Small intestine (tissue), 7 donors: ENCODE data around the gene MFAP2. TPM values are rescaled to one million over a fixed set of nuclear protein-coding genes. Genes with fewer than 3 reads are reported as not detected.

Experiments used
- DNase-seq, 2 donors: peaks; one replicate each; pipeline versions ENCODE4 v3.0.0 to v3.0.0-alpha.2; 2013
- FAIRE-seq: peaks from 2 replicates; lab custom pipeline; 2012; peaks lifted over from hg19 to GRCh38; lab: Jason Lieb, UNC
- H3K27ac ChIP-seq, 3 donors: one replicate each; pipeline ENCODE4 v1.5.1; 2013; ENCODE audit warnings: low read length in 2 of 3, mild to moderate bottlenecking in 2 of 3, control low read depth in 1 of 3, inconsistent platforms in 1 of 3, low read depth in 1 of 3, moderate library complexity in 1 of 3
- H3K27me3 ChIP-seq, 3 donors: one replicate each; pipeline ENCODE4 v1.6.1; 2013; ENCODE audit warnings: low read length in 3 of 3, inconsistent platforms in 1 of 3; ENCODE audit not compliant: control insufficient read depth in 3 of 3, insufficient read depth in 3 of 3
- H3K36me3 ChIP-seq, 3 donors: one replicate each; pipeline ENCODE4 v1.6.1; 2013; ENCODE audit warnings: low read length in 3 of 3, inconsistent platforms in 1 of 3, low read depth in 1 of 3, mild to moderate bottlenecking in 1 of 3, moderate library complexity in 1 of 3; ENCODE audit not compliant: control insufficient read depth in 3 of 3, insufficient read depth in 2 of 3
- H3K4me1 ChIP-seq, 3 donors: one replicate each; pipeline ENCODE4 v1.6.1; 2013; ENCODE audit warnings: low read length in 2 of 3, inconsistent platforms in 1 of 3, low read depth in 1 of 3, mild to moderate bottlenecking in 1 of 3, moderate library complexity in 1 of 3; ENCODE audit not compliant: control insufficient read depth in 3 of 3, insufficient read depth in 2 of 3
- H3K4me3 ChIP-seq, 3 donors: one replicate each; pipeline ENCODE4 v1.5.1; 2013; ENCODE audit warnings: low read length in 3 of 3, control low read depth in 1 of 3, inconsistent platforms in 1 of 3, low read depth in 1 of 3, mild to moderate bottlenecking in 1 of 3, moderate library complexity in 1 of 3
- H3K9me3 ChIP-seq, 2 donors: one replicate each; pipeline ENCODE4 v1.6.1; 2013; ENCODE audit warnings: low read depth in 1 of 2, low read length in 1 of 2; ENCODE audit not compliant: control insufficient read depth in 2 of 2, insufficient read depth in 1 of 2
- WGBS, 3 donors: extraction: QIAGEN DNeasy Blood & Tissue Kit; methylation state at CpG; one replicate each; pipeline ENCODE4 v1.1.7; 2013; 5-methylcytosine and 5-hydroxymethylcytosine counted together
- polyA plus RNA-seq, 4 donors: library from polyadenylated mRNA; stranded (reverse) in 3 of 4; unstranded in 1 of 4; fragments of 200-250 nt in 3 of 4; fragments of 120-200 nt in 1 of 4; gene quantifications; one replicate each; pipeline versions ENCODE4 v1.2.1 to v1.2.3, GENCODE V29; 2013
- donor health status: healthy with polysubstance abuse.
- donor health status: control.
- donor health status: control.
- donor health status: Bipolar disorder and iron deficiency.
- donor health status: healthy.

Gene MFAP2
- polyA plus RNA-seq, 4 donors, result 2.4 to 125 (median 8.7) TPM; not detected in 1

- H3K27ac ChIP-seq, result no peak overlapping the region
- no peaks in the 10 kb centered on the region for H3K9me3 ChIP-seq
- 64 to 69% (median 65%) methylated on average over 4 of the region's 4 CpGs for WGBS, 3 donors
- no peaks in the 10 kb centered on the region for H3K4me1 ChIP-seq
- H3K36me3 ChIP-seq, result peaks cover 33 to 71% (median 56%) of the 10 kb centered on the region in 3 donors
- FAIRE-seq (no peak), DNase-seq (no peak)
- no peak overlapping the region for H3K4me3 ChIP-seq
- no peaks in the 10 kb centered on the region for H3K27me3 ChIP-seq
Measured at GRCh38 chr1:17023102-17023501, 42.7 kb upstream of the MFAP2 start.

DNA sequence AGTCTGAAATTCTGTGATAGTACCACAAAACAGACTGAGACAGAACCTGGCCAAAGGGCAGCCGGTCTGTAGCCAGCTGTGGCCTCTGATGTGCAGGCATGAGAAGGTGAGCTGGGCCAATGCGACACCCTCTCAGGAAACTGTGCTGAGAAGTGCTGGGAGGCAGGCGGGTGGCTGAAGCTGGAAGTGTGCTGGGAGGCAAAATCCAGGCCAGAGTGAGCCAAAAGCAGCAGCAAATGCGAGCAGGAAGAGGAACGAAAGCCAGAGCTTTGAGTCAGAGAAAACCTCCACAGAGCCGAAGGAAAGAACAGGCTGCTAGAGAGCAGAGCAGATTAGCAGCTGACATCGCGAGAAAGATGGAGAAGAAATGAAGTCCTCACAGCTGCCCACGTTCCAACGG is 41.5 kb upstream of the MFAP2 start:
- no peaks in the 10 kb centered on the region for H3K27me3 ChIP-seq
- no peaks in the 10 kb centered on the region for H3K4me1 ChIP-seq
- H3K36me3 ChIP-seq, result peaks cover 33 to 72% (median 49%) of the 10 kb centered on the region in 3 donors
- H3K4me3 ChIP-seq, result no peak overlapping the region
- H3K9me3 ChIP-seq, result no peaks in the 10 kb centered on the region
- WGBS, 3 donors, result 76 to 77% (median 77%) methylated on average over 10 of the region's 10 CpGs
- FAIRE-seq, result no peak
- no peak overlapping the region for H3K27ac ChIP-seq
- no peak for DNase-seq

GRCh38 chr1:17020502-17020901 is 40.1 kb upstream of the MFAP2 start:
- WGBS, 3 donors, result 95 to 100% (median 95%) methylated on average over 2 of the region's 2 CpGs
- no peaks in the 10 kb centered on the region for H3K27me3 ChIP-seq
- FAIRE-seq (no peak), DNase-seq (no peak)
- H3K9me3 ChIP-seq, result no peaks in the 10 kb centered on the region
- H3K4me3 ChIP-seq, result no peak overlapping the region
- no peak overlapping the region for H3K27ac ChIP-seq
- H3K36me3 ChIP-seq, result peaks cover 29 to 62% (median 44%) of the 10 kb centered on the region in 3 donors
- H3K4me1 ChIP-seq, result peaks cover 0 to 5% (median 0%) of the 10 kb centered on the region in 3 donors

GRCh38 chr1:17018849-17019248 is 38.4 kb upstream of the MFAP2 start:
- Histone ChIP-seq H3K9me3 (no peaks in the 10 kb centered on the region), H3K27ac (no peak overlapping the region), H3K4me1 (peaks cover 0 to 5% (median 0%) of the 10 kb centered on the region in 3 donors), H3K4me3 (no peak overlapping the region), H3K36me3 (peaks cover 26 to 52% (median 37%) of the 10 kb centered on the region in 3 donors), H3K27me3 (no peaks in the 10 kb centered on the region)
- FAIRE-seq (no peak), DNase-seq (no peak)
- WGBS, 3 donors, result 14 to 43% (median 37%) methylated on average over 1 of the region's 1 CpG

- Histone ChIP-seq H3K9me3 (no peaks in the 10 kb centered on the region), H3K4me3 (no peak overlapping the region), H3K4me1 (peaks cover 0 to 5% (median 0%) of the 10 kb centered on the region in 3 donors), H3K36me3 (peaks cover 20 to 44% (median 23%) of the 10 kb centered on the region in 3 donors), H3K27me3 (no peaks in the 10 kb centered on the region), H3K27ac (no peak overlapping the region)
- 90 to 97% (median 92%) methylated on average over 7 of the region's 7 CpGs for WGBS, 3 donors
- FAIRE-seq, result no peak
- no peak for DNase-seq
Measured at GRCh38 chr1:17017435-17017834, 37.0 kb upstream of the MFAP2 start.

DNA sequence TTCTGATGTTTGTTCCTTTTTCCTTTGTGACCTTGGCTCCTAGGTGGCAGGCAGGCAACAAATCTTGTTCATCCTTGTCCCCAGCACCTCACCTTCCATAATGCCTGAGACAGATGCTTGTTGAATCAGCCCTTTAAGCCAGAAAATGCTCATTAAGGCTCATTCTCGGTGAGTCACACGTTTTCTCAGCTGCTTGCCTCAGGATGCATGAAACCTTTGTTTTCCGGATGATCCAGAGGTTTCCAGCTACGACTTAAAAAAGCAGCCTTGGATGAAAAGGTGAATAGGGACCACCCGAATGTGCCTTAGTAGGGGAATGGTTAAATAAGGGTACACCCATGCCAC is 35.9 kb upstream of the MFAP2 start:
- no peaks in the 10 kb centered on the region for H3K27me3 ChIP-seq
- H3K9me3 ChIP-seq, result no peaks in the 10 kb centered on the region
- peaks cover 10 to 33% (median 16%) of the 10 kb centered on the region in 3 donors for H3K36me3 ChIP-seq
- FAIRE-seq, result no peak
- no peak overlapping the region for H3K4me3 ChIP-seq
- H3K27ac ChIP-seq, result no peak overlapping the region
- 60 to 70% (median 64%) methylated on average over 5 of the region's 5 CpGs for WGBS, 3 donors
- peaks cover 0 to 10% (median 0%) of the 10 kb centered on the region in 3 donors for H3K4me1 ChIP-seq
- DNase-seq, result no peak

DNA sequence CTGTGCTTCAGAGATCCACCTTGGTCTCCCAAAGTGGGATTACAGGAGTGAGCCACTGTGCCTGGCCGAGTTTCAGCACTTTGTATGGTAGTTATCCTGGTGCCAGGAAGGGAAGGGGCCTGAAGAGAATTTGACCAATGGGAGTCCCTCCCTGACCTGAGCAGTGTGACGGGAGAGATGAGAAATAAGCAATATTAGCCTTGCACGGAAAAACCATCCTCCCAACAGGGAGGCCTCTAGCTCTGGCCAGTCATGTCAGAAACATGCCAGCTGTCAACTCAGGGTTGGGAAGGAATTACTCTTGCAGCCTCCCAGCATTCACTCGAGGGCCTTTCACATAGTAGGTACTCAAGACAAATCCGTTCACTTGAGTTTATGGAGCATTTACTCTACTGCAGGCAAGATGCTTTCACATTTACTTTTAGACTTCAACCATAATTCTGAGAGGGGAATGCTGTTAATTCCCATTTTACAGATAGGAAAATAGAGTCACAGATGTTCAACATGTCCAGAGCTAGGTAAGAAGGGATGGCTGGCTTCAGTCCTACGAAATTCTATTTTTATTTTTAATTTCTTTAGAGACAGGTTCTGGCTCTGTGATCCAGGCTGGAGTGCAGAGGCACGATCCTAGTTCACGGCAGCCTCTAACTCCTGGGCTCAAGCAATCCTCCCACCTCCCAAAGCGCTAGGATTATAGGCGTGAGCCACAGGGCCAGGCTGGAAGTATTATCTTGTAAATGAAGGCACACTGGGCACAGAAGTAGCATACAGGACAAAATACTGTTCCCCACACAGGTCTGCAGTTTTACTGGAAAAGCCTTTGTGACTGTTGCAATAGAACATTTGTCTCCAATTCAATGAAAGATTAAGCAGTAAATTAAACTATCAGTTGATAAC is 34.5 kb upstream of the MFAP2 start:
- Histone ChIP-seq H3K36me3 (peaks cover 6 to 19% (median 8%) of the 10 kb centered on the region in 3 donors), H3K27ac (no peak overlapping the region), H3K4me1 (peaks cover 0 to 17% (median 0%) of the 10 kb centered on the region in 3 donors), H3K27me3 (no peaks in the 10 kb centered on the region), H3K4me3 (no peak overlapping the region), H3K9me3 (no peaks in the 10 kb centered on the region)
- WGBS, 3 donors, result 75 to 80% (median 78%) methylated on average over 10 of the region's 10 CpGs
- FAIRE-seq (no peak), DNase-seq (no peak)

DNA sequence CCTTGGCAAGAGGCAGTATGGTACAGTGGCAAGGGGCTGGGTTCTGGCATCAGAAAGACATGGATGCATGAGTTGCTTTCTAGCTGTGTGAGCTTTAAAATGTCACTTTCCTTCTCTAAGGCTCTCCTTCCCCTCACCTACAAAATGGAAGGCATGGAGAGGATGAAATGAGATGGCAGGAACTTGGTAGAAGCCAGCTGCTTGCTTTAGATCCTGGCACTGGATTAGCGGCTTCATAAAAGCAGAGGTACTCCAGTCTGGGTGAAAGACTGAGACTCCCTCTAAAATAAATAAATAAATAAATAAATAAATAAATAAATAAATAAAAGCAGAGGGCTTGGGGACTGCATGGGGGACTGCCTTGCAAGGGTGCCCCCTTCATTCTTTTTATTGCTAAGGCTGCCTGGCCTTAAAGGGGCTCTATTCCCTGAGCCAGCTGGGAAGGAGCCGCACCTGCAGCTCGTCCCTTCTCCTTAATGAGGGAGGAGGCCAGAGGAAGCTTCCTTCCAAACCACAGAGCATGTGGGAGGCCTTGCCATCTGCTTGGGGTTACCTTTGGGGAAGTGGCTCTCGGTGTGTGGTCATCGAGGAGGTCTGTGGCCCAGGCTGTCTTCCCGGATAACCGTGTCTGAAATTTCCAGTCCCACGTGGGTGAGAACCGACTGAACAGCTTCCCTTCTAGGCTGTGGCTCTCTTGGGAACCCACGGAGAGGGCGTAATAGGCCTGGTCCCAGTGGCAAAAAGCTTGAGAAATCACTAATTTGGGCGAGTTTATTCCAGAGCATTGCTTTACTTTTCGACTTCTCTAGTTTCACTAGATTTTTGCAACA is 33.3 kb upstream of the MFAP2 start:
- Histone ChIP-seq H3K4me3 (no peak overlapping the region), H3K4me1 (peaks cover 0 to 22% (median 0%) of the 10 kb centered on the region in 3 donors), H3K27me3 (no peaks in the 10 kb centered on the region), H3K36me3 (peaks cover 2 to 13% (median 3%) of the 10 kb centered on the region in 3 donors), H3K27ac (no peak overlapping the region), H3K9me3 (no peaks in the 10 kb centered on the region)
- WGBS, 3 donors, result 75 to 85% (median 80%) methylated on average over 13 of the region's 13 CpGs
- DNase-seq (no peak), FAIRE-seq (no peak)
